Keratinocyte (primary cell): ENCODE data around the gene TMEM31. TPM values are rescaled to one million over a fixed set of nuclear protein-coding genes. Genes with fewer than 3 reads are reported as not detected.

ENCODE experiments used
- DNase-seq: peaks from one replicate; pipeline ENCODE4 v3.0.0-alpha.2; 2011; ENCODE audit warnings: low read depth, missing footprints, low spot score
- FAIRE-seq: peaks from 2 replicates; lab custom pipeline; 2011; peaks lifted over from hg19 to GRCh38; lab: Jason Lieb, UNC
- H2AFZ ChIP-seq: 2 replicates; pipeline ENCODE4 v1.6.0; 2012; ENCODE audit warnings: low read length, control low read depth, inconsistent platforms; ENCODE audit not compliant: control insufficient read depth
- H3K27ac ChIP-seq: 2 replicates; pipeline ENCODE4 v1.5.1; 2011; ENCODE audit warnings: low read length; ENCODE audit not compliant: control insufficient read depth, insufficient read depth
- H3K27me3 ChIP-seq: 3 replicates; pipeline ENCODE4 v1.6.0; 2011; ENCODE audit warnings: low read length; ENCODE audit not compliant: control insufficient read depth, insufficient read depth; ENCODE audit errors: extremely low read depth
- H3K36me3 ChIP-seq, 2 experiments: 2 replicates in 1 of 2; 3 replicates in 1 of 2; pipeline ENCODE4 v1.5.1; 2011; ENCODE audit warnings: low read length in 2 of 2, mild to moderate bottlenecking in 1 of 2; ENCODE audit not compliant: control insufficient read depth in 2 of 2, insufficient read depth in 2 of 2; ENCODE audit errors: extremely low read depth in 1 of 2
- H3K4me1 ChIP-seq: 3 replicates; pipeline ENCODE4 v1.5.1; 2011; ENCODE audit warnings: low read length; ENCODE audit not compliant: control insufficient read depth, insufficient read depth; ENCODE audit errors: extremely low read depth
- H3K4me2 ChIP-seq: 3 replicates; pipeline ENCODE4 v1.6.0; 2011; ENCODE audit warnings: low read depth, low read length; ENCODE audit not compliant: control insufficient read depth, insufficient read depth; ENCODE audit errors: extremely low read depth
- H3K4me3 ChIP-seq, 3 experiments: fragments of 200-600 bp in 1 of 3; sonication (generic) in 1 of 3; 2 replicates in 2 of 3; 3 replicates in 1 of 3; pipeline ENCODE4 v1.5.1; 2011 to 2016; ENCODE audit warnings: low read length in 3 of 3, mild to moderate bottlenecking in 3 of 3, control low read depth in 2 of 3, inconsistent platforms in 1 of 3, low read depth in 1 of 3, mixed read lengths in 1 of 3, mixed run types in 1 of 3, moderate library complexity in 1 of 3; ENCODE audit not compliant: control insufficient read depth in 2 of 3, insufficient read depth in 2 of 3; ENCODE audit errors: extremely low read depth in 1 of 3
- H3K79me2 ChIP-seq: 2 replicates; pipeline ENCODE4 v1.6.0; 2012; ENCODE audit warnings: low read length; ENCODE audit not compliant: control insufficient read depth, insufficient read depth
- H3K9ac ChIP-seq: 3 replicates; pipeline ENCODE4 v1.6.0; 2011; ENCODE audit warnings: low read length; ENCODE audit not compliant: control insufficient read depth, insufficient read depth; ENCODE audit errors: extremely low read depth
- H3K9me1 ChIP-seq: 3 replicates; pipeline ENCODE4 v1.6.0; 2011; ENCODE audit warnings: low read length; ENCODE audit not compliant: control insufficient read depth, insufficient read depth; ENCODE audit errors: extremely low read depth
- H3K9me3 ChIP-seq: 2 replicates; pipeline ENCODE4 v1.5.1; 2012; ENCODE audit warnings: low read depth, low read length; ENCODE audit not compliant: control insufficient read depth
- H4K20me1 ChIP-seq: 3 replicates; pipeline ENCODE4 v1.6.0; 2011; ENCODE audit warnings: low read length; ENCODE audit not compliant: control insufficient read depth, insufficient read depth; ENCODE audit errors: extremely low read depth
- EZH2 ChIP-seq: IDR thresholded peaks from one replicate; pipeline ENCODE4 v1.6.1; 2012; ENCODE audit warnings: inconsistent platforms, mild to moderate bottlenecking, low read length, moderate library complexity
- dilution Hi-C: fragments of 300-500 bp; cut with MboI; formaldehyde crosslinking; loops from one replicate; pipeline ENCODE4 v1.7.0; 2020; ENCODE audit warnings: low sequenced_read_pairs; ENCODE audit not compliant: extremely low pct_ligation_motif_present
- polyA plus RNA-seq, 5 experiments: library from polyadenylated mRNA; depleted of rRNA in 3 of 5; stranded (reverse) in 3 of 5; stranded (forward) in 1 of 5; unstranded in 1 of 5; fragments of >200 nt; gene quantifications; 1 replicate in 1 of 5; 2 replicates in 3 of 5; 3 replicates in 1 of 5; pipeline versions ENCODE4 v1.2.1 to v1.2.3, GENCODE V29; 2011 to 2012; ENCODE audit warnings: missing spikeins in 2 of 5, low read depth in 1 of 5, low replicate concordance in 1 of 5
- TF ChIP-seq, protein P1 (sequence below), 3 experiments: IDR thresholded peaks in 1 of 3; conservative IDR thresholded peaks in 1 of 3; optimal IDR thresholded peaks in 1 of 3; 2 replicates in 2 of 3; 3 replicates in 1 of 3; pipeline versions ENCODE3 to v1.5.1; 2011; ENCODE audit warnings: low read length in 3 of 3, mild to moderate bottlenecking in 3 of 3, moderate library complexity in 2 of 3, control low read depth in 1 of 3, inconsistent platforms in 1 of 3; ENCODE audit not compliant: insufficient read depth in 2 of 3; ENCODE audit errors: extremely low read depth in 1 of 3

TMEM31 gene
- polyA plus RNA-seq, 1 donor (not counting 4 experiments of a cell fraction or from before 2014, with no cell fraction given) = not detected

DNA sequence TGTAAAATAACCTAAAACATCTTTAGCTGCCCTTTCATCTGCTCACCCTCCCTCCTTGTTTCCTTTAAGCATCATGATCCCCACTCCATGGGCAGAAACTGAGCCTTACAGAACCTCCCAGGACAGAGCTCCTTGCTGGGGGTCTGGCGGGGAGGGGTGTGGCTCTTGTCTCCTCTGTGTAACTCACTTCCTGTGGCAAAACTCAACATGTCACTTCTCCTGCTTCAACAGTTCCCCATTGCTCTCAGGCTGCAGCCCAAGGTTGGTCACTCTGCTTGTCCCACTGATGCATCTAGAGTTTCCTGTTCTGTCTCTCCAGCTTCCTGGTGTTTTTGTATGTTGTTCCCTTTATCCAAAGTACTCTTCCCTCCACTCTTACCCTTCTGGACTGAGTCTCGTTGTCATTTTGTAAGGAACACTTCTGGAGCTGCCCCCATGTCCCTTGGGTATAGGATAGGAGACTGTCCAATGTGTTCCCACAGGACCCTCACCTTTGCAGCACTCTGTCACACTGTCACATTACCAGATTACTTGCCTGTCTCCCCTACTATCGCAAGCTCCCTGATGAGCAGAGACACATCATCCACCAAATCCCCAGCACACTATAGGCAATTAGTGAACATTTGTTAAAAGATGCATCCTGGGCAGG is 19.6 kb downstream of the TMEM31 start:
- H3K9me3 ChIP-seq = no peaks in the 10 kb centered on the region
- H3K36me3 ChIP-seq = no peaks in the 10 kb centered on the region
- no peak overlapping the region for H3K4me3 ChIP-seq
- H3K9me1 ChIP-seq = no peaks in the 10 kb centered on the region
- no peak overlapping the region for H2AFZ ChIP-seq
- H3K79me2 ChIP-seq = no peaks in the 10 kb centered on the region
- peaks cover 30% of the 10 kb centered on the region for H3K4me1 ChIP-seq
- peaks cover 4% of the 10 kb centered on the region for H3K27me3 ChIP-seq
- TF ChIP-seq, protein P1, sequence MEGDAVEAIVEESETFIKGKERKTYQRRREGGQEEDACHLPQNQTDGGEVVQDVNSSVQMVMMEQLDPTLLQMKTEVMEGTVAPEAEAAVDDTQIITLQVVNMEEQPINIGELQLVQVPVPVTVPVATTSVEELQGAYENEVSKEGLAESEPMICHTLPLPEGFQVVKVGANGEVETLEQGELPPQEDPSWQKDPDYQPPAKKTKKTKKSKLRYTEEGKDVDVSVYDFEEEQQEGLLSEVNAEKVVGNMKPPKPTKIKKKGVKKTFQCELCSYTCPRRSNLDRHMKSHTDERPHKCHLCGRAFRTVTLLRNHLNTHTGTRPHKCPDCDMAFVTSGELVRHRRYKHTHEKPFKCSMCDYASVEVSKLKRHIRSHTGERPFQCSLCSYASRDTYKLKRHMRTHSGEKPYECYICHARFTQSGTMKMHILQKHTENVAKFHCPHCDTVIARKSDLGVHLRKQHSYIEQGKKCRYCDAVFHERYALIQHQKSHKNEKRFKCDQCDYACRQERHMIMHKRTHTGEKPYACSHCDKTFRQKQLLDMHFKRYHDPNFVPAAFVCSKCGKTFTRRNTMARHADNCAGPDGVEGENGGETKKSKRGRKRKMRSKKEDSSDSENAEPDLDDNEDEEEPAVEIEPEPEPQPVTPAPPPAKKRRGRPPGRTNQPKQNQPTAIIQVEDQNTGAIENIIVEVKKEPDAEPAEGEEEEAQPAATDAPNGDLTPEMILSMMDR (optimal IDR thresholded peaks at IDR 0.05 in 1 of 3, IDR thresholded peaks at IDR 0.05 in 1 of 3, conservative IDR thresholded peaks at IDR 0.05 in 1 of 3; ENCODE audit: extremely low read depth in 1 of 3, insufficient read depth in 2 of 3, low read length in 3 of 3) = no peak
- TF ChIP-seq EZH2 = no peak
- no peaks in the 10 kb centered on the region for H4K20me1 ChIP-seq
- dilution Hi-C loops = no loop called here
- no peak overlapping the region for H3K9ac ChIP-seq
- DNase-seq (no peak), FAIRE-seq (no peak)
- H3K4me2 ChIP-seq = peak overlapping the region; percentile 4
- H3K27ac ChIP-seq = peak overlapping the region; percentile 69

DNA sequence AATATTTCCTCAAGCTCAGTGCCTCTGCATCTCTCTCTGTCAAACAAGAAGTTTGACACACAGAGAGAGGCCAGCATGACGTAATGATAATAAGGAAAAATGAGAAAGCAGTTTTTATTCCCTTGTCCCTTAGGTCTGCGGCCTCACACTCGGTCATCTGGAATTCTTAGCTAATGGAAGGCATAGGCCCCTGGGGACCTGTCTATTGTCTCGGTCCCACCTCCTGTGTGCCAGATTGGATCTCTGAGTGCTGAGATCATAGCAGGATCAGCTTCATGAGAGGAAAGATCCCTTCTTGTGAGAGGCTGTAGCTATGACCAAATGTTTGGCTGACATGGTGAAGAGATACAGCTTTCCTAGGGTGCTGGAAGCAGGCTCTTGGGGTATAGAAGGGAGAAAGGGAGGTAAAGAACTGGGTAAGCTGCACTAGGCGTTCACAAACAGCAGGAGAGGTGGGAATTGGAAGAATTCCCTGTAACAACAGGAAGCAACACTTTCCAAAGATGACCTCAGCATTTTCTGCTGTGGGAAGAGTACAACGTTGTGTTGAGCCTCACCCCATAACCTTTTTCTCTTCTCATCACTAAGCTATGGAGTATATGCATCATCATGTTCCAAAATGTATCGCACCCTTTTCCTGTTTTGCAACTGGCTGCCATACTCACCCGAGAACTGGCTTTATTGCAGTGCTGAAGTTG is 20.2 kb downstream of the TMEM31 start:
- Histone ChIP-seq H4K20me1 (no peaks in the 10 kb centered on the region), H3K27me3 (peaks cover 4% of the 10 kb centered on the region), H3K9me1 (no peaks in the 10 kb centered on the region), H3K4me1 (peaks cover 30% of the 10 kb centered on the region), H3K9me3 (no peaks in the 10 kb centered on the region), H3K4me3 (no peak overlapping the region), H3K4me2 (peak overlapping the region; percentile 4), H3K36me3 (no peaks in the 10 kb centered on the region), H3K9ac (peak overlapping the region; percentile 33), H3K79me2 (no peaks in the 10 kb centered on the region), H3K27ac (peak overlapping the region; percentile 69), H2AFZ (peak overlapping the region; percentile 48)
- DNase-seq (peak; percentile 28), FAIRE-seq (peak; percentile 9)
- no peak for TF ChIP-seq EZH2
- TF ChIP-seq, protein P1 (optimal IDR thresholded peaks at IDR 0.05 in 1 of 3, IDR thresholded peaks at IDR 0.05 in 1 of 3, conservative IDR thresholded peaks at IDR 0.05 in 1 of 3; ENCODE audit: extremely low read depth in 1 of 3, insufficient read depth in 2 of 3, low read length in 3 of 3) = no peak
- dilution Hi-C loops = no loop called here
